ENCODE measurements around the gene XPR1.

GRCh38 chr1:180590889-180591288 lies 40.9 kb upstream of the XPR1 start:
- TF ChIP-seq CTCF (IDR thresholded peaks at IDR 0.05; ENCODE audit: low read depth, low read length) (no peak), MYC (IDR thresholded peaks at IDR 0.05; ENCODE audit: low read depth, low read length) (no peak), POLR2A (IDR thresholded peaks at IDR 0.05; ENCODE audit: extremely low read depth, insufficient read length) (no peak)
